ENCODE data around the gene ANGPTL2.

The ANGPTL2 gene

DNA sequence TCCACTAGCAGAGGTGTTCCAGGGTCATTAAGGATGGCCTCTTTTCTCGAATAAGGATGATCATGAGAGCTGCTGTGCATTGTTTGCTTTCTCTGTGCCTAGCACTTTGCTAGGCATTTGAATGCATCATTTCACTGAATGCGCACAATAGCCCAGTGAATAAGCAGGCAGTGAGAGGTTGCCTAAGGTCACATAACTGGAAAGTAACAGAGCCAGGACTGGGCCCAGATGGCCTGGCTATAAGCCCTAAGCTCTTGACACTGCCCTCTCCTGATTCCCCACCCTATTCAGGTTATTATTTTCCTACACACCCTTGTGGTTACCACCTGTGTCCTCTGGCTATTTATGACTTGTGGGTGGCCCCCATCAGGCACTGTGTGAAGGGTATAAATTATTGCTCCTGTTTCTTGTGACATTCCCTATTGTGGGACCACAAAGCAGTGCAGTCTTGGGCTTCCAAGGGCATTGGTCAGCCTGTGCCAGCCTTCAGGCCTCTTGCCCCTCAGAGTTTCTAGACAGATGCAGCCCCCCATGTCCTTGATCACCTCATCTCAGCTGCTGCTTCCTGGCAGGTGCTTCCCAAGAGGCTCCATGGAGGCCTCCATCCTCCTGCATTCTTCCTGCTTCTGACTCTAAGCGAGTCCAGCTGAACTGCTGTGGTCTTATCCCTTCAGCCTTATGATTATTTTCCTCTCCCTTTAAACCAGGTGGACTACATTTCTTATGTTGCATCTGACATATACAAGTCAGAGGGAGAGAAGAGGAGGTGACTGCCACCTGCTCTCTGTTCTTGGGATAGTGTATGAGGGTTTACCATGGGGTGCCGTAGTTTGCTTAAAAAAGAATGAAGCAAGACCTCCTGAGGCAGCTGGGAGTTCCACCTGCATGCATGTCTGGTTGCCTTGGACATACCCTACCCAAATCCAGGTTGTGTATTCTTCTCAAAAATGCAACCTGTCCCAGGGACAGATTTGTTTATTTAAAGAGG is 47.6 kb downstream of the ANGPTL2 start:
- no peak for DNase-seq

GRCh38 chr9:127067603-127068220 is 54.7 kb downstream of the ANGPTL2 start:
- no peak for DNase-seq

DNA sequence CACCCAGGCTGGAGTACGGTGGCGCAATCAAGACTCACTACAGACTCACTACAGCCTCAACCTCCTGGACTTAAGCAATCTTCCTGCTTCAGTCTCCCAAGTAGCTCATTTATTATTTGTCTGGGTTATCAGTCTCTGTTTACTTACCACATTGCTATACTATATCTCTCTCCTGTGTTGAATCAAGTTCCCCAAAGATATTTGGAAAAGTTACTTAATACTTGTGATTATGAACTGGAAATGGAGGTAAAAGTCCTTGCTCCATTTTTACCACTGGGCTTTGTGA is 55.6 kb downstream of the ANGPTL2 start:
- no peak for DNase-seq

DNA sequence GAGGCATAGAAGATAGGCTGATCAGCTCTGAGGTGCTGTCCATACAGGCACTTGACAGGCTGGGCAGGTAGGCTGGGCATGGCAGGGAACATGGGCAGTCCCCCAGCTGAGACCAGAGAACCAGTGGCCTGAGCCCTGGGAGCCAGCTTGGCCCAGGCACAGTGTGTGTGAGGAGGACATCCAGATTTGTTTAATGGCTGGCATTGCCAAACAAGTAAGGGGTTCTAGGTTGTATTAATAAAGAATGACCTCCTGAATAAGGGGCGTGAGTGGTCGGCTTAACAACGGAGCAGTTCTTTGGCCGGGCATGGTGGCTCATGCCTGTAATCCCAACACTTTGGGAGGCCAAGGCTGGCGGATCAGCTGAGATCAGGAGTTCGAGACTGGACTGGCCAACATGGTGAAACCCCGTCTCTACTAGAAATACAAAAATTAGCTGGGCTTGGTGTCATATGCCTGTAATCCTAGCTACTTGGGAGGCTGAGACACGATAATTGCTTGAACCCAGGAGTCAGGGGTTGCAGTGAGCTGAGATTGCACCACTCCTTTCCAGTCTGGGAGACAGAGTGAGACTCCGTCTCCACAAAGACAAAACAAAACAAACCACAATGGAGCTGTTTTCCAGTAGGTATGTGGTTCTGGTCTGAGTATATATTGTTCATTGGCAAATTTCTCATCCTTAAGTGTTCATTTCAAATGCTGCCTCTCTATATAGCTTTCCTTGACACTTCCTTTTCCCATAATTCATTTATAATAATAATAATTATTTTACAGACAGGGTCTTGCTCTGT is 56.2 kb downstream of the ANGPTL2 start:
- DNase-seq = no peak

DNA sequence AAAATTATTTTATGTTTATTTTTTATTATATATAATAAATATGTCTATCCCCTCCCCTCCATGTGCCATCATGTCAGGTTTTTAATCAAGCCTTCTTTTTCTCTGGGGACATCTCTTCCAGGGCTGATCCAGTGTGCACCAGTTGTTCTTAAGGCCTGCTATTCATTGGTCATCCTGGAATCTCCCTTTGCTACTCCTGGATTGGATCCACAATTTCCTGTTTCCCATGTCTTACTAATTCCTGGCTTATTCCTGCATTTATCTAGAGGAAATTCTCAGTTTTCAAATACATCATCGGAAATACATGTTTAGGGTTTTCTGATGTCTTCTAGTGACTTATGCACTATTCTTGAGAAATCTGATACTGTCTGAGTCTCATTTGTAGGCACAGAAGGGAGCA is 56.8 kb downstream of the ANGPTL2 start:
- DNase-seq = no peak

- no peak for DNase-seq
Observed at GRCh38 chr9:127064335-127064734, 58.1 kb downstream of the ANGPTL2 start.

- no peak for DNase-seq
Observed at GRCh38 chr9:127061411-127061810, 61.0 kb downstream of the ANGPTL2 start.

DNA sequence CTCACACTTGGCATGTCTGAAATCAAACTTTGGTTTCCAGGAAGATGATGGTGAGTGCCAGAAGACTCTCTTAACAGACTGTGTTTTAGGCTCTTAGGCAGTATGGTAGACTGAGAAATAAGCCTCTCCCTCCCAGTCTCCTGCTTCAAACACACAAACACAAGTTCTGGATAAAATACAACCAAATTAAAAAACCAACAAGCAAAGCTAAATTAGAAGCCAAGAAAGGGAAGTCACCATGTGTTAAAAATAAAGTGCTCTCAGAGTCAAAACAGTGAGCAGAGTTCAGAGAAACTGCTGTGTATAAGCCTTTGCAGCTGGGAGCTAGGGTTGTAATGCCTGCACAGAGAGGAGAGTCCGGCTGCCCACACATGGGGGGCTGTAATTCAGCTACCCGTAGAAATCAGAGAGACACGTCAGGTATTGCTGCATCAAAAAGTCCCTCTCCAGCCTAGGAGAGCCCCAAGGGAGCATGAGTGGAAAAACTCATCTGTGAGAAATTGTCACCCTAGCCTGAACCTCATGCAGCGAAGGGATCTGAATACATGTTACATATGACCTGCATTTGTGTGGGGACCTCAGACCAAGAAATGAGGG is 62.6 kb downstream of the ANGPTL2 start:
- DNase-seq = no peak

GRCh38 chr9:127059030-127059429 is 63.4 kb downstream of the ANGPTL2 start:
- no peak for DNase-seq

GRCh38 chr9:127058645-127059021 is 63.8 kb downstream of the ANGPTL2 start:
- no peak for DNase-seq

GRCh38 chr9:127058011-127058644 is 64.3 kb downstream of the ANGPTL2 start:
- DNase-seq = no peak

- no peak for DNase-seq
Observed at GRCh38 chr9:127056446-127056845, 66.0 kb downstream of the ANGPTL2 start.

- DNase-seq = no peak
Observed at GRCh38 chr9:127055745-127056402, 66.6 kb downstream of the ANGPTL2 start.

DNA sequence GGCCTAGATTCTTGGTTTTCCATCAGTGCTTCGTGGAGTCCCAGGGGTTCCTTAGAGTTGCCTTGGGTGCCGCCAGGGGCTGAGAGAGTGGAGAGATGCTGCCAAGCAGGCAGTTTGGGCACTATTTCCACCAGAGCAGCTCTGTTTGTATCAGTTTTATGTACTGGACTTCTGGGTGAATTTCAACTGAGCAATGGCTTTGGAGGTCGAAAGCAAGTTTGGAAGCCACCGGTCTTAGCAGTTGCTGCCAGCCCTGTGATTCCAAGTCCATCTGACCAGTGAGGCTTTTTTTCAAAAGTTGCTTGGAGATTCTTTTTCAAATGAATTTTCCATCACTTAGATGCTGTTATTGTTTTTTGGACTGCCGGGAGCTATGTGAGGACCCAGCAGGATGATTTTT is 68.5 kb downstream of the ANGPTL2 start:
- DNase-seq = no peak

DNA sequence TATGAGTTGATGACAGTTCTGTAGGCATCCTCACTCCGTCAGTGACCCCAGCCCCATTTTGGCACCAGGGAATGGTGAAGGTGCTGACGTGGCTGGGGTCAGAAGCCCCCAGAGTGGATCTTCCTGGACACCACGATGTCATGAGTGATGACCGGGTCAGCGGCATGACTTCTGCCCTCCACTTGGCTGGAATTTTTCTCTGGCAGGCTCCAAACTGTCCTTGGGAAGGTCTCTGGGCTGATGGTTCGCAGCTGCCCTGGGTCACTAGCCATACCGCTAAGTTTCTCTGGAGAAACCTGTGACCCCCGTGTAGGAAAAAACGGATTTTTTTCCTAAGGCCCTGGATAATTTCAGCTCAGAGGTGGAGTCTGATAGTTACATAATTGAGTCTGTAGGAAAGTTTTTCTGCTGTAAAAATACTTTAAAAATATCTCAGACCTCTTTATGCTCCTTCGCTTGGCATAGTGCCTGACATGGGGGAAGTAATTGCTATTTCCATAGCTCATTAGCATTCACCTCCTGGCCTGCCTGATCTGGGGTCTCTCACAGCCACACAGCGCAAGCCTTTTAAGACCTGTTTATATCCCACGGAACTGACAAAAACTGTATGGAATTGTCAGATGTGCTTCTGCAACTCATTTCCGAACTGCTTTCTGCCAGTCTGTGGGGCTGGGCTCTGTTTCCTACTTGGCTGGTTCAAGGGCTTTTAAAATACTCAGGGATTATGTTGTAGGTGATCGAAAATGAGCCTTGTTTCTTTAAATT is 69.2 kb downstream of the ANGPTL2 start:
- no peak for DNase-seq

DNA sequence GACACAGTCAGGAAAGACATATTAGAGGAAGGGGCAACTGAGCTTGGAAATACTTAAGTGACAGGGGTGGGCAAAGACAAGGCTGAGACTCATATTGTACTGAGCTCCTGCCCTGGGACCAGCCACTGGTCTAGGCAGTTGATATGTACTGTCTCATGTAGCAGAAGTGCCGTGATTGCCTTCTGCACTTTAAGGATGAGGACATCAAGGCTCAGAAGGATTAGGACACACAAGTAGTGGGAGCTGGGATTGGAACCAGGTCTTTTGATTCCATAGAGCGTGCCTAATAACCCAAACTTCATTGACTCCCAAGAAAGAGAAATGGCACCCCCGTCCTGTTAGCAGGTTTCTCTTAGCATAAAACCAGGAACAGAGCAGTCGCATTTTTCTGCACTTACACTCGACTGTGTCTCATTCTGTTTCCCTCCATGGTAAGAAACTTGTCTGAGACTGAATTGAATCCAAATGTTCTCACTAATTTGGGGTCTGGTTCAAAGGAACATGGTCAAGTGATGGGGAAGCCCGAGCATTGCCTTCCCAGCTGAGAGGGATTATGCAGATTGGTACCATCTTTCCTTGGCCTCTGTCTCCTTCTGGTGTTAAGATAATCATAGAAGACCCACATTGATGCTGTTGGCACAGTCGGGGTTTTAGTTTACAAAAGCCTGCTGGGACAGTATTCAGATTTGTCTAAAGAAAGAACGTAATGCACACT is 70.4 kb downstream of the ANGPTL2 start:
- no peak for DNase-seq

- no peak for DNase-seq
Observed at GRCh38 chr9:127050591-127051001, 71.8 kb downstream of the ANGPTL2 start.

DNA sequence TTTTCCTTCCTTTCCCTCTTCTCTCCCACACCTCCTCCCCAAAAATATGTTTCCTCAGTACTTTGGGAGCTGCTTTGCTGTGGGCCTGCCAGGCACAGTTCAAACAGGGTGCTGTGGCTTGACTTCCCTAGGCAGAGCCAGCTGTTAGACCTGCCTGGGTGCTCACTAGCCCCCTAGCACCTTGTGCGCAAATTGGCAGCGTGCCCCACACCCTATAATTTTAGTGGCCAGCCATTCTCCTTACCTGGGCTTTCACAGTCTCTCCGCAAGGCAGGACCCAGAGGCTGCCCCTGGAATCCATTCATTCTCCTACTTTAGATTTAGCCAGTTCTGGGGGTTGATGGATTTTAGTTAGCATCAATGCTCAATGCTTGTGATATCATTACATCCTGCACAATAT is 72.3 kb downstream of the ANGPTL2 start:
- DNase-seq = no peak

DNA sequence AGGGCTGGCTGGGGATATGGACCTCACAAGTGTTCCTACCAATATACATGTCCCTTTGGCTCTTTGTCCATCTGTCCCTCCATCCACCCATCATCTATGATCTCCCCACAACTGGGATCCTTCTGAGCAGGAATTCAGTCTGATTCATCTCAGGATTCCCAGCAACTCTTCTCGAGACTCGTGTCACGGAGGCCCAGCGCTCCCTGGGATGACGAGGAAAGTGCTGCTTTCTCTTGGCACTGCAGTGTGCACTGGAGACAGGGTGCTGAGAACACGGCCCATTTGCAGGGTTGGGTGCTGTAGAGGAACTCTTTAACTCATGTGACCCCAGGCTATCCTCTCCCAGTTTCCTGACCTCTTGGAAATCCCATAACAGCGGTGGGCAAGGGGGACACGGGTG is 72.9 kb downstream of the ANGPTL2 start:
- no peak for DNase-seq

DNA sequence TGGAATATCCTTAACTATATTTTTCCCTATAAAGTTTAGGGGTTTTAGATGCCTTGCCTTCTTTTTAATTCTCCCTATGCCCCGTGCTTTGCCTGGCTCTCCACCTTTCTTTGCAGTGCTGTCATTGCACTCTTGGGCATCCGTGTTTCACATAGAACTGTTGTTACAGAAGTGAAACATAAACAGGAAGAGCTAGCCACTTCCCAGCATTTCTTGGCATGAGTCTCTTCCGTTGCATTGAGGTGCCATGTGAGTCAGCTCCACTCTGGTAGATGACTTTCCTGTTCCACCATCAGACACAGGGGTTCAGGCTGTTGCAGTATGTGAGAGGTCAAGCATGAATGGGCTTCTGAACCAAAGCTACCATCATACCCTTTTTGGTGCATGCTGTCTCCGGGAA is 73.4 kb downstream of the ANGPTL2 start:
- DNase-seq = peak in 1 of 2 donors; percentile 9

DNA sequence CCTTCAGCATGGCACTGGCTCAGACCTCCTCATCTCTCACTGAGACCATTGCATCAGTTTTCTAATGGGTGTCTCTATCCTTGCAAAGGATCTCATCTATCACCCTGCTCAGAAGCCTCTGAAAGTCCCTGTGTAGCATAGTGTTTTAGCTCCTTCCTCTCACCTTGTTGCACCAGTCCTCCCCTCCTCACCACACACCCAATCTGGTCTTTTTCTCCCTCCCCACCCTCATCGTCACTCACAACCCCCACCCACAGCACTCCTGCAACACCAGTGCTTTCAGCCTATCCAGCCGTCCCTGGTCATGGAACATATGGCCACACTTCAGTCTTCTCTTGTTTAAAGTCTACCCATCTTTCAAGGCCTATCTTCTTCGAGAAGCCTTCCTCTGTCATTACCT is 74.5 kb downstream of the ANGPTL2 start:
- DNase-seq = no peak
